OCI-M1 (cell line): Measurements from ENCODE around the gene FMN1.

ENCODE experiments used
- DNase-seq: peaks from one replicate; lab custom pipeline; 2025; lab: John Stamatoyannopoulos, UW

FMN1 gene

GRCh38 chr15:33198541-33198940, 4.0 kb upstream of the FMN1 start:
- peak; percentile 9 for DNase-seq

GRCh38 chr15:33197636-33198035, 3.1 kb upstream of the FMN1 start:
- no peak for DNase-seq

- DNase-seq, result no peak
Observed at GRCh38 chr15:33194237-33194636, 277 bp downstream of the FMN1 start.

- DNase-seq, result no peak
Observed at GRCh38 chr15:33191591-33191990, 2.9 kb downstream of the FMN1 start.

GRCh38 chr15:33190539-33190938, 4.0 kb downstream of the FMN1 start:
- DNase-seq, result no peak

- peak; percentile 84 for DNase-seq
Observed at GRCh38 chr15:33188641-33189257, 5.8 kb downstream of the FMN1 start.

GRCh38 chr15:33188159-33188558, 6.4 kb downstream of the FMN1 start:
- DNase-seq, result no peak

GRCh38 chr15:33183334-33183733, 11.2 kb downstream of the FMN1 start:
- no peak for DNase-seq

- peak; percentile 9 for DNase-seq
Observed at GRCh38 chr15:33182926-33183325, 11.6 kb downstream of the FMN1 start.

GRCh38 chr15:33182278-33182905, 12.1 kb downstream of the FMN1 start:
- DNase-seq, result no peak

GRCh38 chr15:33179874-33180273, 14.6 kb downstream of the FMN1 start:
- no peak for DNase-seq

- no peak for DNase-seq
Observed at GRCh38 chr15:33171202-33171601, 23.3 kb downstream of the FMN1 start.

- no peak for DNase-seq
Observed at GRCh38 chr15:33169625-33170024, 24.9 kb downstream of the FMN1 start.

GRCh38 chr15:33168444-33168843, 26.1 kb downstream of the FMN1 start:
- no peak for DNase-seq

GRCh38 chr15:33163816-33164215, 30.7 kb downstream of the FMN1 start:
- no peak for DNase-seq

GRCh38 chr15:33161209-33161608, 33.3 kb downstream of the FMN1 start:
- DNase-seq, result no peak

- DNase-seq, result no peak
Observed at GRCh38 chr15:33160581-33161165, 33.8 kb downstream of the FMN1 start.

GRCh38 chr15:33159726-33160453, 34.6 kb downstream of the FMN1 start:
- peak; percentile 83 for DNase-seq

- DNase-seq, result no peak
Observed at GRCh38 chr15:33158366-33158765, 36.1 kb downstream of the FMN1 start.

GRCh38 chr15:33157371-33158037, 37.0 kb downstream of the FMN1 start:
- DNase-seq, result no peak

- peak; percentile 64 for DNase-seq
Observed at GRCh38 chr15:33155691-33156420, 38.7 kb downstream of the FMN1 start.
